Muscle of back (tissue), 11 donors: ENCODE results near the gene COMT. TPM values are rescaled to one million over a fixed set of nuclear protein-coding genes. Genes with fewer than 3 reads are reported as not detected.
A peak's percentile ranks its signal among the peaks of the same experiment; 100 is the strongest.

ENCODE experiments used
- DNase-seq, 3 donors: peaks; one replicate each; pipeline versions ENCODE4 v3.0.0 to v3.0.0-alpha.2; 2013
- polyA plus RNA-seq, 10 donors: library from polyadenylated mRNA; unstranded; fragments of 120-200 nt; gene quantifications; one replicate each; pipeline ENCODE4 v1.2.1, GENCODE V29; 2013; ENCODE audit not compliant: insufficient read length in 10 of 10

COMT gene
- polyA plus RNA-seq, 10 donors = 56.2 to 83.9 (median 69.6) TPM

- DNase-seq = no peak
Measured at GRCh38 chr22:20009018-20009491, 67.5 kb downstream of the COMT start.

GRCh38 chr22:20009582-20010306 lies 68.2 kb downstream of the COMT start:
- no peak for DNase-seq

DNA sequence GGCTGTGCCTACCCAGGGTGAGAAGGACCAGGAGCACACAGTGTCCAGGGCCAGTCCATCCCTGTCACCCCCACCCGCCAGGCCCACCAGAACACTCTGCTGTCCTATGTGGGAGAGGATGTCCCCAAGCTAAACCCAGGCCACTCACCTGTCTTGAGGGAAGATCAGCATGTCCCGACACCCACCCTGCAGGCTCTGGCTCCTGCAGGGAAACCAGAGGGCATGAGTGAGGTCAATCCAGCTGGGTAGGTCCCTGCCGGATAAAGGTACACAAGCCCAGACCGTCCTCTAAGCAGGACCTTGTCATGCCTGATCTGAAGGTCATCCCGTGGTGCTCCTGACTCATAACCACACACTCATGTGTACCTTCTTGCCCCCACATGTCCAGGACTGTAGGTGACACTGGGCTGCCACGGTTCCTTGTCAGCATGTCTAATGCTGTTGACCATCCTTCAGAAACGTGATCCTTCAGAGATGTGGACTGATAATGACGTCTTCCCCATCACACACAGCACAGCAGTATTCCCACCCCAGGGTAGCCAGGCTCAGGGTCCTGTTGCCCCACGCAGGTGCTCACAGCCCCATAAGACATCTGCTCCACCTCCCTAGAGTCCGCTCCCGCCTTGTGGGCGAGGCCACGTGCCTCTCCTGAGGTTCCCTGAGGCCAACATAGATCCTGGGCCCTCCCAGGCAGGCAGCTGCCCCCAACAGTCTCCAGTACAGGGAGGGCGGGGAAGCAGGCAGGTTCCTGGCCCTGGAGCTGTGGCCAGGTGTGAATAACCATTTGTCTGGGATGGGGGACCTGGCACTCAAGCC lies 68.9 kb downstream of the COMT start:
- DNase-seq = no peak

GRCh38 chr22:20011123-20011992 lies 69.8 kb downstream of the COMT start:
- no peak for DNase-seq

DNA sequence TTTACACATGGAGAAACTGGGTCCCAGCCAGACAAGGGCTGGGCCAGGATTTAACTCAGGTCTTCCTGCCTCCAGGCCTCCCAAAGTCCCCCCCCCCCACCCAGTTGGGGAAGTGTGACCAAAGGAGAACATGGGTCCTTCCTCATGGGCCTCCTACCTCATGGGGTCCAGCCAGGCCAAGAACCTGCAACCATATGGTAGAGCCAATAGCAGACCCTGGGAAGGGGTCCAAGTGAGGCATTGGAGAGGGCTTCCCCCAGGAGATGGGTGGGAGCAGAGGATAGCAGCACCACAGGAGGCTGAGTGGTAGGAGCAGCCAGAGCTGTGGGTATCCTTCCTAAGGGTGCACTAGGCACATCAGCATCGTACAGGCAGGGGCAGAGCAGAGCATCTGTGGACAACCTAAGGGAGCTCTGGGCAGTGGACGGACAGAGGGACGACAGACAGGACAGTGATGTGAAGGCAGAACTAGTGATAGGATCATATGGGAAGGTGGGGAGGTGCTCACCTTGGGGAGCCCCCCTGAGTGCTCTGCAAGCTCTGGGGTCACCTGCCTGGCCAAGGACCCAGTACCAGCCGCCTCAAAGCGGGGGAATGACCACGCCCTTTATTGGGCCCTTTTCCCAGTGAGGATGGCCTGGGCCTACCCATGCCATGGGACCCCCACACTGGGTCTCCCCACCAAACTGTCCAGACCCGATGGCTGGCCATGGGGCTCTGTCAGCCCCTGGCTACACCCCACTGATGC lies 70.6 kb downstream of the COMT start:
- DNase-seq = no peak

- no peak for DNase-seq
Measured at GRCh38 chr22:20012741-20013331, 71.3 kb downstream of the COMT start.

DNA sequence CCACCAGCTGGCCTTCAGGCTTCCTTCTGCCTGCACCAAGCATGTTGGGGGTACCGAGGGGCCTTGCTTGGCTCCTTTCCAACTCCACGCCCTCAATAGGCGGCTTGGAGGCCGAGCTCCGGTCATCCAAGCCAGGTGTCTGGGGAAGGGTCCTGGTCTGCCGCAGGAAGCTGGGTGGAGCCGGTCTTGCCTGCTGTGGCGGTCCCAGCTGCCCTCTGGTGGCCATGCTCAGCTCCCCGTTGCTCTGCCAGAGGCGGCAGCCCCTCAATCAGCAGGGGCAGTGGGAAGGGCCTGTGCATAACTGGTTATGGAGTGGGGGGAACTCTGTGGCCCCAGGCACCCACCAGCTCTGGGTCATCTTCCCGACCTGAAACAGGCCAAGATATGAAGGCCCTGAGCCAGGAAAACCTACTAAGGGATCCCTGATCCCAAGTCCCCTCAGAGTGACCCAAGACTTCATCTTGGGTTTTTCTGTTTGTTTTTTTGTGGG lies 71.9 kb downstream of the COMT start:
- peak in 2 of 3 donors; percentile 60 to 82 for DNase-seq

DNA sequence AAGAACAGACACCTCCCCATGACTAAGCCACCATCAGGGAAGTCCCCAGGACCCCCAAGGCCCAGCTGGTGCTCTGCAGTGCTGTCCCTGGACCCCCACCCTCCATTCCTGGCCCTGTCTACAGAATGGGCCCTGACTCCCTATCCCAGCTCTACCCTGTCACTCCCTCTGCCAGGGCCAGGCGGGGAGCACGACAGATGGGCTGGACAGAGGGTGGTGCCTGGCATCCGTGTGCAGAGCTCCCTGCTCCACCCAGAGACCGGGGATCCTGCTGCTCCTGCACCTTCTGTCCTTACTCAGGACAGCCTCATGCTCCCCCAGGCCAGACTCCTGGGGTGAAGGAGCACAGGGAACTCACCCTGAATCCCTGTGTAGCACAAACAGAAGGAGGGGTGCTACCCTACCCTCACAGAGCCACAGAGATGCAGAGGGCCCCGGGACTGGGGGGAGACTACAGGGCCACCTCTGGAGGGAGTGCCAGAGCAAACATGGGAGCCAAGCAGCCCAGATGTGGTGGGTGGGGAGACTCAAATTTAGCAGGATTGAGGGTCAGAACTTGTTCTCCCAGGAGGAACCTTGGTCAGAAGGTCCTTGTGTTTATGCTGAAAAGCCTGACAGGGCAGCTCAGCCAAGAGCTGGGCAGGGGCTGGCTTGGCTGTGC lies 73.1 kb downstream of the COMT start:
- no peak for DNase-seq

DNA sequence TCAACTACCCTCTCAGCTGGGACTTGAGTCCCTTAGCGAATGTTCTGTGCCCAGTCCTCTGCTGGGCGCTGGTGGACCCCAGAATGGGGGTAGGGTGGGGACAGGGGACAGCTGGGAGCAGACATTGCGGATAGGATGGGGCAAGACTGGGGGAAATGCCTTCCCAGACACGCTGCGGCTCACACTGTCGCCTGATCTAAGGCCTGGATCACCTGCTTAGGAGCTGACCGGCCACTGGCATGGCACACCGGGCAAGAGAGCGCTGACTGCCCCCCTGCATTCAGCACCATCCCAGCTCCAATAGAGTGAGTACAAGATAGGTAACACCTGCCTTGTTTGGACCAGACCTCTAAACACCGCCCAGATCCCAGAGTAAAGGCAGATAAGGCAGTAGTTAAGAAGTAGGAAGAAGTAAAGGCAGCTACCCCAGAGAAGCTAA lies 73.6 kb downstream of the COMT start:
- no peak for DNase-seq

GRCh38 chr22:20015971-20016733 lies 74.6 kb downstream of the COMT start:
- DNase-seq = peak in 1 of 3 donors; percentile 59

GRCh38 chr22:20016734-20017621 lies 75.4 kb downstream of the COMT start, which contains the start of gene ARVCF:
Gene ARVCF (minus strand): TSS chr22:20016823. CDS start chr22:19990794, 26,029 bp downstream.
- peak; percentile 85 to 96 (median 94) for DNase-seq

GRCh38 chr22:20017622-20017958 lies 76.0 kb downstream of the COMT start:
- DNase-seq = no peak

GRCh38 chr22:20018001-20018400 lies 76.4 kb downstream of the COMT start:
- DNase-seq = no peak

Other genes with a start within 250 kb of the COMT start
- 100 to 1,000 TPM in 8 of 10 donors, 10 to 100 TPM in 2; 83.2 to 122 (median 105) TPM for gene SEPTIN5, start 227.3 kb upstream of the COMT start, polyA plus RNA-seq
- gene GP1BB, start 218.2 kb upstream of the COMT start, polyA plus RNA-seq = 10 to 100 TPM in 7 of 10 donors, 1 to 10 TPM in 3; 4.2 to 15.9 (median 12.4) TPM
- 10 to 100 TPM in 1 of 10 donors, 1 to 10 TPM in 9; 5.3 to 16.6 (median 7.6) TPM for gene TBX1, start 181.0 kb upstream of the COMT start, polyA plus RNA-seq
- 1 to 10 TPM; 2.1 to 5.3 (median 3.7) TPM for gene GNB1L, start 86.9 kb upstream of the COMT start, polyA plus RNA-seq
- 10 to 100 TPM in 8 of 10 donors, 1 to 10 TPM in 2; 8.6 to 15.0 (median 11.3) TPM for gene RTL10, start 86.9 kb upstream of the COMT start, polyA plus RNA-seq
- gene TXNRD2, start within 50 bp of the COMT start, polyA plus RNA-seq = 10 to 100 TPM; 13.0 to 19.2 (median 15.0) TPM
- 10 to 100 TPM; 40.6 to 96.0 (median 79.9) TPM for gene ARVCF, start 75.1 kb downstream of the COMT start, polyA plus RNA-seq
- gene TANGO2, start 79.3 kb downstream of the COMT start, polyA plus RNA-seq = 10 to 100 TPM in 5 of 10 donors, 1 to 10 TPM in 5; 7.5 to 11.8 (median 9.6) TPM
- 10 to 100 TPM; 29.1 to 47.4 (median 38.7) TPM for gene DGCR8, start 138.5 kb downstream of the COMT start, polyA plus RNA-seq
- 100 to 1,000 TPM in 8 of 10 donors, 10 to 100 TPM in 2; 97.4 to 131 (median 105) TPM for gene RANBP1, start 174.3 kb downstream of the COMT start, polyA plus RNA-seq
- 10 to 100 TPM; 24.8 to 50.8 (median 40.5) TPM for gene TRMT2A, start 175.5 kb downstream of the COMT start, polyA plus RNA-seq
- 10 to 100 TPM; 33.2 to 47.4 (median 39.2) TPM for gene ZDHHC8, start 190.0 kb downstream of the COMT start, polyA plus RNA-seq
- gene CCDC188, start 209.3 kb downstream of the COMT start, polyA plus RNA-seq = 1 to 10 TPM in 7 of 10 donors, under 1 TPM in 3; 0.79 to 2.3 (median 1.2) TPM